ENCODE results near the gene PTPRF. TPM values are rescaled to one million over a fixed set of nuclear protein-coding genes. Genes with fewer than 3 reads are reported as not detected.

Gene PTPRF
- total RNA-seq, 1 donor from 2014 or later = 155 TPM

- H3K4me3 ChIP-seq (ENCODE audit: low read depth, low read length) = no peak overlapping the region
- DNase-seq (ENCODE audit: low read depth) = no peak
- no peak for TF ChIP-seq CTCF (conservative IDR thresholded peaks at IDR 0.05; ENCODE audit: low read depth, low read length)
Measured at GRCh38 chr1:43600033-43601020, 69.6 kb downstream of the PTPRF start.

DNA sequence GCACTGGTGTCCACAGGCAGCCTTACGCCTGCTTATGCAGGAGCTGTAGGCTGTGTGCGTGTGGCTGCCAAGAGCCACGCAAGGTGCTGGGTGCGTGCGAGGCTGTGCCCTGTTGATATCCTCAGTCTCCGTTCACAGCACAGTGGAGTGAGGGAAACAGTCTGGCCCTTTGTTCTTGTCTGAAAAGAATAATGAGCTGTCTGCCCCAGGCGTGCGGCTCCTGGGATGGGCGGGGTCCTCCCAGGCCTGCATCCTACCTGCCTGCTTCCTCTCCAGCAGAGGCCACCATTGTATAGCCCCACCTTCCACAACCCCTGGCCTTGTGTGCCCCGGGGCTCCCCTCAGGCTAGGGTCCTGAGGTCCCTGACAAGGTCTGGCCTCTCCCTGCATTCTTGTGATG, 72.3 kb downstream of the PTPRF start:
- TF ChIP-seq CTCF (conservative IDR thresholded peaks at IDR 0.05; ENCODE audit: low read depth, low read length) = no peak
- no peak overlapping the region for H3K4me3 ChIP-seq (ENCODE audit: low read depth, low read length)
- no peak for DNase-seq (ENCODE audit: low read depth)

DNA sequence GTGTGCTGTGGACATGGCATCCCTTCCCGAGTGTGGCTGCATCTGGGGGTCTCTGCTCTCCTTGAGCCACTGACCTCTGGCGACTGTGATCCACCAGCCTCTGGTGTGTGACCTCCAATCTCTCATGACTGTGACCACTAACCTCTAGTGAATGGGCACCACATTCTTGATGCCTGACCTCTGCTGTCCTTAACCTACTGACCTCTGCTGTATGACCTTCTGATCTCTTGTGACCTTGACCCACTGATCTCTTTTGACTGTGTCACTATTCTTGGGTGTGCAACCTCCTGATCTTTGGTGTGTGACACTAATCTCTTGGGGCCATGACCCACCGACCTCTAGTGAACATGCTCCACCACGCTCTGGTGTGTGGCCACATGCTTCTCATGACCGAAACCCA, 73.5 kb downstream of the PTPRF start:
- no peak for TF ChIP-seq CTCF (conservative IDR thresholded peaks at IDR 0.05; ENCODE audit: low read depth, low read length)
- no peak overlapping the region for H3K4me3 ChIP-seq (ENCODE audit: low read depth, low read length)
- DNase-seq (ENCODE audit: low read depth) = no peak

DNA sequence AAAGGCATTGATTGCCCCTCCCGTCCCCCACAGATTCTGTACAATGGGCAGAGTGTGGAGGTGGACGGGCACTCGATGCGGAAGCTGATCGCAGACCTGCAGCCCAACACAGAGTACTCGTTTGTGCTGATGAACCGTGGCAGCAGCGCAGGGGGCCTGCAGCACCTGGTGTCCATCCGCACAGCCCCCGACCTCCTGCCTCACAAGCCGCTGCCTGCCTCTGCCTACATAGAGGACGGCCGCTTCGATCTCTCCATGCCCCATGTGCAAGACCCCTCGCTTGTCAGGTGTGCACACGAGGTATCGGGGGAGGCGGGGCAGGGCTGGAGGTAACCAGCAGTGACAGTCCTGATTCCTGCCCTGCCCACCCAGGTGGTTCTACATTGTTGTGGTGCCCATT, 74.5 kb downstream of the PTPRF start:
- no peak overlapping the region for H3K4me3 ChIP-seq (ENCODE audit: low read depth, low read length)
- DNase-seq (ENCODE audit: low read depth) = no peak
- no peak for TF ChIP-seq CTCF (conservative IDR thresholded peaks at IDR 0.05; ENCODE audit: low read depth, low read length)

- no peak for DNase-seq (ENCODE audit: low read depth)
- H3K4me3 ChIP-seq (ENCODE audit: low read depth, low read length) = no peak overlapping the region
- TF ChIP-seq CTCF (conservative IDR thresholded peaks at IDR 0.05; ENCODE audit: low read depth, low read length) = no peak
Measured at GRCh38 chr1:43605766-43606165, 75.1 kb downstream of the PTPRF start.

GRCh38 chr1:43606624-43607023, 75.9 kb downstream of the PTPRF start:
- no peak overlapping the region for H3K4me3 ChIP-seq (ENCODE audit: low read depth, low read length)
- TF ChIP-seq CTCF (conservative IDR thresholded peaks at IDR 0.05; ENCODE audit: low read depth, low read length) = no peak
- no peak for DNase-seq (ENCODE audit: low read depth)

DNA sequence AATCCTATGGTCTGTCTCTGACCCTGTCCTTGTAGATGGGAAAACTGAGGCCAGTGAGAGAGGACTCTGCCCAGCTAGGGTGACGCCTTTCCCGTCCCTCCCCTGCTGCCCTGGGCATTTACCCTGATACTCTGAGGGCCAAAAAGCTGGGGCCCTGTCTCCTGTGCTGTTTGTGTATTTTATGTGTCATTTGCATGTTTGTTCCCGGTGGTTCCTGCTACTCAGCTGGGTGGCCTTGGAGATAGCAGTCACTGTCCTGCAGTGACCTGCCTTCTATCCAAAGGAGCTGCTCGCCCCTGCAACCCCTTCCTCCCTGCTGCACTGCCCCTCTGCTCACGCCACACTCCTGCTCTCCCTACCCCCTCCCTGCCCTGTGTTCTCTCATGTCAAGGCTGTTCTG, 78.1 kb downstream of the PTPRF start:
- no peak for DNase-seq (ENCODE audit: low read depth)
- no peak for TF ChIP-seq CTCF (conservative IDR thresholded peaks at IDR 0.05; ENCODE audit: low read depth, low read length)

More for the DNA sequence above, 78.1 kb downstream of the PTPRF start:
- no peak overlapping the region for H3K4me3 ChIP-seq (ENCODE audit: low read depth, low read length)

All from epithelial cell of proximal tubule (primary cell).